Activated T-cell treated with anti-CD3 and anti-CD28 coated beads, Interleukin-2, amount 50 U/mL, for 72 hours (primary cell): Measurements from ENCODE around the gene AQP10. TPM values are rescaled to one million over a fixed set of nuclear protein-coding genes. Genes with fewer than 3 reads are reported as not detected.
A peak's percentile ranks its signal among the peaks of the same experiment; 100 is the strongest.
"Not testable (repeated sequence)": the region's sequence is repeated elsewhere in the genome, so short reads cannot be mapped to it uniquely, and the experiment has no call there.

Source experiments
- ATAC-seq, 2 donors: fragments of 150-1000 bp; cut with Tn5 transposase; replicated peaks in 1 of 2; 2 replicates each; pipeline ENCODE4 v1.10.0; 2021; ENCODE audit warnings: moderate library complexity in 2 of 2, mild to moderate bottlenecking in 1 of 2
- DNase-seq, 2 donors: peaks; one replicate each; pipeline ENCODE4 v3.0.0; 2021 to 2022; ENCODE audit warnings: mixed read lengths in 1 of 2
- H3K27ac Mint-ChIP-seq: one replicate; pipeline ENCODE4 v1.8.0; 2022; ENCODE audit warnings: mild to moderate bottlenecking, moderate library complexity, mixed read lengths
- H3K27me3 Mint-ChIP-seq: one replicate; pipeline ENCODE4 v1.8.0; 2022; ENCODE audit warnings: low read depth, mixed read lengths
- H3K36me3 Mint-ChIP-seq, 2 donors: one replicate each; pipeline ENCODE4 v1.8.0; 2022; ENCODE audit warnings: mixed read lengths in 2 of 2, mild to moderate bottlenecking in 1 of 2; ENCODE audit not compliant: insufficient read depth in 2 of 2
- H3K4me1 Mint-ChIP-seq: one replicate; pipeline ENCODE4 v1.8.0; 2022; ENCODE audit warnings: low read depth, mixed read lengths
- H3K4me3 Mint-ChIP-seq, 2 donors: one replicate each; pipeline ENCODE4 v1.8.0; 2022; ENCODE audit warnings: mild to moderate bottlenecking in 2 of 2, mixed read lengths in 2 of 2, moderate library complexity in 2 of 2
- H3K9me3 Mint-ChIP-seq, 2 donors: one replicate each; pipeline ENCODE4 v1.8.0; 2022; ENCODE audit warnings: mixed read lengths in 2 of 2
- total RNA-seq, 2 donors: library from RNA; stranded (reverse); gene quantifications; one replicate each; pipeline ENCODE4 v1.2.3, GENCODE V29; 2022

AQP10 gene
- total RNA-seq, 2 donors from 2014 or later = not detected

GRCh38 chr1:154341366-154341765 is 20.5 kb downstream of the AQP10 start:
- Mint-ChIP-seq H3K4me1 (peaks cover 75% of the 10 kb centered on the region), H3K27ac (peak overlapping the region; percentile 61), H3K36me3 (peaks cover 10 to 15% of the 10 kb centered on the region in 2 donors)
- not testable (repeated sequence) for ATAC-seq, DNase-seq, H3K9me3 Mint-ChIP-seq, H3K27me3 Mint-ChIP-seq, H3K4me3 Mint-ChIP-seq

- Mint-ChIP-seq H3K27me3 (no peaks in the 10 kb centered on the region), H3K4me1 (peaks cover 81% of the 10 kb centered on the region), H3K27ac (peak overlapping the region; percentile 81), H3K4me3 (peak overlapping the region; percentile 62 to 75), H3K9me3 (no peaks in the 10 kb centered on the region), H3K36me3 (peaks cover 10 to 15% of the 10 kb centered on the region in 2 donors)
- peak in 1 of 2 donors; percentile 9 for DNase-seq
- peak in 1 of 2 donors; percentile 31 for ATAC-seq
Observed at GRCh38 chr1:154342132-154342531, 21.2 kb downstream of the AQP10 start.

- H3K27ac Mint-ChIP-seq = peak overlapping the region; percentile 81
Observed at GRCh38 chr1:154342836-154343472, 22.1 kb downstream of the AQP10 start.

GRCh38 chr1:154344977-154345837 is 24.3 kb downstream of the AQP10 start:
- Mint-ChIP-seq H3K27me3 (no peaks in the 10 kb centered on the region), H3K36me3 (peaks cover 7 to 19% of the 10 kb centered on the region in 2 donors), H3K4me1 (peaks cover 56% of the 10 kb centered on the region), H3K27ac (peak overlapping the region; percentile 15), H3K4me3 (peak overlapping the region in 1 of 2 donors; percentile 51), H3K9me3 (no peaks in the 10 kb centered on the region)
- DNase-seq (peak; percentile 70 to 83), ATAC-seq (peak in 1 of 2 donors; percentile 50)

More at GRCh38 chr1:154342836-154343472, 22.1 kb downstream of the AQP10 start:
- H3K27me3 Mint-ChIP-seq = no peaks in the 10 kb centered on the region
- H3K36me3 Mint-ChIP-seq = peaks cover 11 to 15% of the 10 kb centered on the region in 2 donors
- DNase-seq = peak; percentile 72 to 79
- peak; percentile 88 to 91 for ATAC-seq
- H3K4me3 Mint-ChIP-seq = peak overlapping the region; percentile 62 to 75
- no peaks in the 10 kb centered on the region for H3K9me3 Mint-ChIP-seq
- H3K4me1 Mint-ChIP-seq = peaks cover 77% of the 10 kb centered on the region

GRCh38 chr1:154346276-154346917 is 25.5 kb downstream of the AQP10 start:
- H3K36me3 Mint-ChIP-seq = peaks cover 4 to 16% of the 10 kb centered on the region in 2 donors
- no peak overlapping the region for H3K4me3 Mint-ChIP-seq
- peak overlapping the region; percentile 78 for H3K27ac Mint-ChIP-seq
- H3K9me3 Mint-ChIP-seq = no peaks in the 10 kb centered on the region
- H3K4me1 Mint-ChIP-seq = peaks cover 59% of the 10 kb centered on the region
- no peak for DNase-seq
- no peak for ATAC-seq
- H3K27me3 Mint-ChIP-seq = no peaks in the 10 kb centered on the region

GRCh38 chr1:154347961-154348360 is 27.1 kb downstream of the AQP10 start:
- Mint-ChIP-seq H3K4me1 (peaks cover 55% of the 10 kb centered on the region), H3K27ac (peak overlapping the region; percentile 90), H3K27me3 (no peaks in the 10 kb centered on the region), H3K36me3 (peaks cover 4 to 17% of the 10 kb centered on the region in 2 donors), H3K4me3 (no peak overlapping the region), H3K9me3 (no peaks in the 10 kb centered on the region)
- ATAC-seq (no peak), DNase-seq (no peak)

GRCh38 chr1:154348429-154349076 is 27.7 kb downstream of the AQP10 start:
- H3K4me3 Mint-ChIP-seq = no peak overlapping the region
- H3K4me1 Mint-ChIP-seq = peaks cover 55% of the 10 kb centered on the region
- no peak overlapping the region for H3K27ac Mint-ChIP-seq
- H3K36me3 Mint-ChIP-seq = peaks cover 4 to 13% of the 10 kb centered on the region in 2 donors
- no peaks in the 10 kb centered on the region for H3K27me3 Mint-ChIP-seq
- DNase-seq (peak in 1 of 2 donors; percentile 11), ATAC-seq (no peak)
- H3K9me3 Mint-ChIP-seq = no peaks in the 10 kb centered on the region

GRCh38 chr1:154349121-154349520 is 28.2 kb downstream of the AQP10 start:
- ATAC-seq (no peak), DNase-seq (no peak)
- H3K4me1 Mint-ChIP-seq = peaks cover 58% of the 10 kb centered on the region
- peaks cover 4 to 10% of the 10 kb centered on the region in 2 donors for H3K36me3 Mint-ChIP-seq
- H3K4me3 Mint-ChIP-seq = no peak overlapping the region
- H3K27ac Mint-ChIP-seq = no peak overlapping the region
- H3K27me3 Mint-ChIP-seq = no peaks in the 10 kb centered on the region
- no peaks in the 10 kb centered on the region for H3K9me3 Mint-ChIP-seq

- Mint-ChIP-seq H3K9me3 (no peaks in the 10 kb centered on the region), H3K4me3 (no peak overlapping the region), H3K36me3 (peaks cover 4 to 10% of the 10 kb centered on the region in 2 donors), H3K4me1 (peaks cover 54% of the 10 kb centered on the region), H3K27ac (no peak overlapping the region), H3K27me3 (no peaks in the 10 kb centered on the region)
- no peak for DNase-seq
- no peak for ATAC-seq
Observed at GRCh38 chr1:154350383-154350782, 29.5 kb downstream of the AQP10 start.

GRCh38 chr1:154351363-154352068 is 30.6 kb downstream of the AQP10 start:
- ATAC-seq (no peak), DNase-seq (no peak)
- Mint-ChIP-seq H3K4me1 (peaks cover 42% of the 10 kb centered on the region), H3K36me3 (peaks cover 3 to 10% of the 10 kb centered on the region in 2 donors), H3K4me3 (peak overlapping the region in 1 of 2 donors; percentile 27), H3K27me3 (no peaks in the 10 kb centered on the region), H3K9me3 (no peaks in the 10 kb centered on the region), H3K27ac (no peak overlapping the region)

GRCh38 chr1:154352245-154352580 is 31.3 kb downstream of the AQP10 start:
- Mint-ChIP-seq H3K27ac (peak overlapping the region; percentile 32), H3K4me3 (peak overlapping the region; percentile 78 to 93), H3K9me3 (no peaks in the 10 kb centered on the region), H3K27me3 (no peaks in the 10 kb centered on the region), H3K4me1 (peaks cover 35% of the 10 kb centered on the region), H3K36me3 (peaks cover 2 to 10% of the 10 kb centered on the region in 2 donors)
- peak in 1 of 2 donors; percentile 18 for ATAC-seq
- no peak for DNase-seq
